H9 (cell line): ENCODE measurements around the gene ATRN. TPM values are rescaled to one million over a fixed set of nuclear protein-coding genes. Genes with fewer than 3 reads are reported as not detected.

Source experiments
- DNase-seq: peaks from one replicate; pipeline ENCODE4 v3.0.0-alpha.2; 2017
- H2AFZ ChIP-seq: one replicate; pipeline ENCODE4 v1.6.1; 2013; ENCODE audit warnings: mild to moderate bottlenecking, low read length, control low read depth, moderate library complexity
- H2AK5ac ChIP-seq: 2 replicates; pipeline ENCODE4 v1.6.1; 2013; ENCODE audit warnings: low read length, control low read depth, mixed read lengths; ENCODE audit not compliant: insufficient read length
- H2BK120ac ChIP-seq: one replicate; pipeline ENCODE4 v1.6.1; 2013; ENCODE audit warnings: low read depth, mild to moderate bottlenecking, low read length, control low read depth, inconsistent platforms; ENCODE audit not compliant: poor library complexity, severe bottlenecking
- H2BK12ac ChIP-seq: 2 replicates; pipeline ENCODE4 v1.6.1; 2013; ENCODE audit warnings: low read length, control low read depth, mixed read lengths, low read depth; ENCODE audit not compliant: insufficient read length
- H2BK15ac ChIP-seq: 2 replicates; pipeline ENCODE4 v1.6.1; 2013; ENCODE audit warnings: low read depth, low read length, control low read depth
- H2BK20ac ChIP-seq: one replicate; pipeline ENCODE4 v1.6.1; 2013; ENCODE audit warnings: low read depth, mild to moderate bottlenecking, low read length, control low read depth, inconsistent platforms; ENCODE audit not compliant: poor library complexity, severe bottlenecking
- H2BK5ac ChIP-seq: 2 replicates; pipeline ENCODE4 v1.6.1; 2013; ENCODE audit warnings: low read length, control low read depth, mixed read lengths; ENCODE audit not compliant: insufficient read length
- H3K14ac ChIP-seq: 2 replicates; pipeline ENCODE4 v1.6.1; 2013; ENCODE audit warnings: low read length, control low read depth; ENCODE audit not compliant: insufficient read depth
- H3K18ac ChIP-seq: 2 replicates; pipeline ENCODE4 v1.6.1; 2013; ENCODE audit warnings: low read depth, mild to moderate bottlenecking, mixed read lengths, low read length, control low read depth; ENCODE audit not compliant: insufficient read length
- H3K23ac ChIP-seq: 2 replicates; pipeline ENCODE4 v1.6.1; 2013; ENCODE audit warnings: low read length, control low read depth, mixed read lengths, low read depth; ENCODE audit not compliant: insufficient read length
- H3K23me2 ChIP-seq: 2 replicates; pipeline ENCODE4 v1.6.1; 2013; ENCODE audit warnings: low read depth, mild to moderate bottlenecking, mixed read lengths, low read length, control low read depth; ENCODE audit not compliant: insufficient read length, poor library complexity, severe bottlenecking
- H3K27ac ChIP-seq: 2 replicates; pipeline ENCODE4 v1.5.1; 2013; ENCODE audit warnings: low read length, control low read depth, mixed read lengths, low read depth; ENCODE audit not compliant: insufficient read length
- H3K27me3 ChIP-seq: 2 replicates; pipeline ENCODE4 v1.6.1; 2013; ENCODE audit warnings: low read length, control low read depth, inconsistent platforms; ENCODE audit not compliant: insufficient read depth
- H3K4ac ChIP-seq: 2 replicates; pipeline ENCODE4 v1.6.1; 2013; ENCODE audit warnings: low read depth, mild to moderate bottlenecking, control low read depth, inconsistent platforms, low read length, moderate library complexity
- H3K4me1 ChIP-seq: 2 replicates; pipeline ENCODE4 v1.6.1; 2013; ENCODE audit warnings: low read length, control low read depth, inconsistent platforms; ENCODE audit not compliant: insufficient read depth
- H3K4me2 ChIP-seq: 2 replicates; pipeline ENCODE4 v1.6.1; 2013; ENCODE audit warnings: low read length, control low read depth, mixed read lengths; ENCODE audit not compliant: insufficient read length, insufficient read depth
- H3K56ac ChIP-seq: 2 replicates; pipeline ENCODE4 v1.6.1; 2013; ENCODE audit warnings: low read depth, mild to moderate bottlenecking, mixed read lengths, low read length, control low read depth; ENCODE audit not compliant: insufficient read length
- H3K79me1 ChIP-seq: 2 replicates; pipeline ENCODE4 v1.6.1; 2013; ENCODE audit warnings: low read depth, mild to moderate bottlenecking, moderate library complexity, low read length, control low read depth, inconsistent platforms; ENCODE audit not compliant: insufficient read depth, poor library complexity, severe bottlenecking
- H3K79me2 ChIP-seq: 2 replicates; pipeline ENCODE4 v1.6.1; 2013; ENCODE audit warnings: low read length, control low read depth, inconsistent platforms; ENCODE audit not compliant: insufficient read depth
- H3K9ac ChIP-seq: 2 replicates; pipeline ENCODE4 v1.6.1; 2013; ENCODE audit warnings: low read length, control low read depth, mixed read lengths; ENCODE audit not compliant: insufficient read length; ENCODE audit errors: extremely low read depth
- H3K9me3 ChIP-seq: one replicate; pipeline ENCODE4 v1.6.1; 2013; ENCODE audit warnings: low read depth, low read length, inconsistent platforms; ENCODE audit not compliant: control insufficient read depth
- H3T11ph ChIP-seq: one replicate; pipeline ENCODE4 v1.6.1; 2013; ENCODE audit warnings: mild to moderate bottlenecking, low read length, control low read depth, inconsistent platforms
- H4K20me1 ChIP-seq: one replicate; pipeline ENCODE4 v1.6.1; 2013; ENCODE audit not compliant: control insufficient read depth, insufficient read length, insufficient read depth
- H4K5ac ChIP-seq: 2 replicates; pipeline ENCODE4 v1.6.1; 2013; ENCODE audit warnings: low read depth, mild to moderate bottlenecking, mixed read lengths, low read length, control low read depth; ENCODE audit not compliant: insufficient read length
- H4K8ac ChIP-seq: replicated peaks from 2 replicates; pipeline ENCODE4 v1.6.1; 2013; ENCODE audit warnings: low read length, control low read depth, mixed read lengths, low read depth; ENCODE audit not compliant: insufficient read length
- H4K91ac ChIP-seq: 2 replicates; pipeline ENCODE4 v1.6.1; 2013; ENCODE audit warnings: low read depth, mild to moderate bottlenecking, moderate library complexity, mixed read lengths, low read length, control low read depth; ENCODE audit not compliant: insufficient read length
- H3K27ac Mint-ChIP-seq, 3 experiments: 2 replicates in 2 of 3; 3 replicates in 1 of 3; pipeline ENCODE4 v1.8.0; 2020 to 2021; ENCODE audit warnings: mixed read lengths in 3 of 3, mild to moderate bottlenecking in 1 of 3, moderate library complexity in 1 of 3
- H3K27me3 Mint-ChIP-seq: 2 replicates; pipeline ENCODE4 v1.8.0; 2021; ENCODE audit warnings: low read depth, mild to moderate bottlenecking, moderate library complexity, mixed read lengths
- H3K36me3 Mint-ChIP-seq, 3 experiments: 2 replicates in 2 of 3; 3 replicates in 1 of 3; pipeline ENCODE4 v1.8.0; 2020 to 2021; ENCODE audit warnings: low read depth in 3 of 3, mixed read lengths in 3 of 3; ENCODE audit not compliant: insufficient read depth in 1 of 3
- H3K4me1 Mint-ChIP-seq, 2 experiments: 2 replicates each; pipeline ENCODE4 v1.8.0; 2020; ENCODE audit warnings: mixed read lengths in 2 of 2
- H3K4me3 Mint-ChIP-seq, 2 experiments: 2 replicates in 1 of 2; 3 replicates in 1 of 2; pipeline ENCODE4 v1.8.0; 2020 to 2021; ENCODE audit warnings: mild to moderate bottlenecking in 2 of 2, mixed read lengths in 2 of 2, moderate library complexity in 1 of 2
- H3K9me3 Mint-ChIP-seq, 2 experiments: 2 replicates in 1 of 2; 3 replicates in 1 of 2; pipeline ENCODE4 v1.8.0; 2020; ENCODE audit warnings: mild to moderate bottlenecking in 2 of 2, mixed read lengths in 2 of 2, moderate library complexity in 1 of 2
- WGBS: extraction: QIAGEN DNeasy Blood & Tissue Kit; methylation state at CpG from one replicate; pipeline ENCODE4 v1.1.7; 2013; ENCODE audit warnings: missing lambda C conversion rate, low lambda C conversion rate, mixed read lengths; ENCODE audit not compliant: insufficient read length; ENCODE audit errors: extremely low coverage; 5-methylcytosine and 5-hydroxymethylcytosine counted together
- total RNA-seq: library from RNA; stranded (reverse); gene quantifications from 2 replicates; pipeline ENCODE4 v1.2.1, GENCODE V29; 2021
- TF ChIP-seq, protein P1 (sequence below): fragments of 200-600 bp; sonication (generic); conservative IDR thresholded peaks from 3 replicates; pipeline ENCODE4 v1.8.0; 2021; ENCODE audit warnings: antibody characterized with exemption, mild to moderate bottlenecking

ATRN gene
- total RNA-seq, 1 experiment from 2014 or later, result 23.1 TPM

DNA sequence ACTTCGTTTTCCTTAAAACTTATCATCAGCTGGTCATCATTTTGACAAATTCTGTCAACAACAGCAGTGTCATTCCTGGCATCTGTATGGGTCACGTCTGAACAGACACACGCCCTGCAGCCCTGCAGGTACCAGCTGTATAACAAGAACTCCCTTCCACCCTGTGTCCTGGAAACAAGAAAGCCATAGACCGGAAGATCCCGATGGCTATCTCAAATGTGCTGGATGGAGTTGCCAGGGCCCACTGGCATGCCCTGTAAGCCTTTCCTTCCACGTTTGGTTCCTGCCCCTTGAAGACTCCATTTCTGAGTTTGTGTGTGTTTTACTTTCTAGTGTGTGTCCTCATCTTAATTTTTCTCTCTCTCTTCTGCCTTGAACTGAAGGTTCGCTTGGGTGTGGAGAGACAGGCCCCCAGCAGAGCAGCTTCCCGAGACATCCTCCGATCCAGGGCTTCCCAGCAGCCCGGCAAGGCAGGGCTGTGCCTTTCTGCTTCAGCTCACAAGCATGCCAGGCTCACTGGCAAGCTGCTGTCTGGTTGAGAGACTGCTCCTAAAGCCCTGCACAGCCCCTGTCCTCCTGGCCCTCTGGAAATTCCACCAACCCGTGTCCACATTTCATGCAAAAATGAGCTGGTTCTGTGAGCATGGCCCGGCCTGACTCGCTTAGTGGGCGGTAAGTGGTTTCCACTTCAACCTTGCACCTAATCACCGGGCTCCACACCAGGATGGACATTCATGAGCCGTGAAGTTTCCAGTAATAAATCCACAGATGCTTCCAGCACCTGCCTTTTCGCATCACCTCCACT is 183.7 kb downstream of the ATRN start:
- Histone ChIP-seq H3K4me1 (no peaks in the 10 kb centered on the region), H2BK120ac (no peak overlapping the region)

More for the DNA sequence above, 183.7 kb downstream of the ATRN start:
- Histone ChIP-seq H4K91ac (no peak overlapping the region), H3K4ac (no peak overlapping the region), H3K27ac (no peak overlapping the region), H2BK5ac (no peak overlapping the region), H3K79me2 (no peaks in the 10 kb centered on the region), H2BK20ac (no peak overlapping the region), H3K4me2 (no peak overlapping the region), H4K20me1 (no peaks in the 10 kb centered on the region), H3K9ac (no peak overlapping the region), H2AFZ (no peak overlapping the region), H3K27me3 (no peaks in the 10 kb centered on the region), H4K8ac (no peak overlapping the region), H3K79me1 (no peaks in the 10 kb centered on the region), H3K56ac (no peak overlapping the region), H3K14ac (no peak overlapping the region; the same call in 1 of the 2 replicates), H3K9me3 (no peaks in the 10 kb centered on the region), H3T11ph (no peak overlapping the region), H3K23ac (no peak overlapping the region), H3K18ac (no peak overlapping the region), H2AK5ac (no peak overlapping the region), H4K5ac (no peak overlapping the region), H2BK12ac (no peak overlapping the region), H2BK15ac (no peak overlapping the region), H3K23me2 (no peaks in the 10 kb centered on the region)
- H3K9me3 Mint-ChIP-seq, result no peaks in the 10 kb centered on the region
- no CpG with 5 or more reads among the region's 17 CpGs for WGBS
- no peak for DNase-seq
- H3K36me3 Mint-ChIP-seq, result no peaks in the 10 kb centered on the region; a peak in 1 of 7 replicates
- peak overlapping the region in 1 of 3 experiments; percentile 41; a peak in 2 of 7 replicates for H3K27ac Mint-ChIP-seq
- H3K27me3 Mint-ChIP-seq, result peaks cover 13% of the 10 kb centered on the region
- peaks cover 13 to 18% of the 10 kb centered on the region in 2 experiments for H3K4me1 Mint-ChIP-seq
- H3K4me3 Mint-ChIP-seq, result no peak overlapping the region
- TF ChIP-seq, protein P1, sequence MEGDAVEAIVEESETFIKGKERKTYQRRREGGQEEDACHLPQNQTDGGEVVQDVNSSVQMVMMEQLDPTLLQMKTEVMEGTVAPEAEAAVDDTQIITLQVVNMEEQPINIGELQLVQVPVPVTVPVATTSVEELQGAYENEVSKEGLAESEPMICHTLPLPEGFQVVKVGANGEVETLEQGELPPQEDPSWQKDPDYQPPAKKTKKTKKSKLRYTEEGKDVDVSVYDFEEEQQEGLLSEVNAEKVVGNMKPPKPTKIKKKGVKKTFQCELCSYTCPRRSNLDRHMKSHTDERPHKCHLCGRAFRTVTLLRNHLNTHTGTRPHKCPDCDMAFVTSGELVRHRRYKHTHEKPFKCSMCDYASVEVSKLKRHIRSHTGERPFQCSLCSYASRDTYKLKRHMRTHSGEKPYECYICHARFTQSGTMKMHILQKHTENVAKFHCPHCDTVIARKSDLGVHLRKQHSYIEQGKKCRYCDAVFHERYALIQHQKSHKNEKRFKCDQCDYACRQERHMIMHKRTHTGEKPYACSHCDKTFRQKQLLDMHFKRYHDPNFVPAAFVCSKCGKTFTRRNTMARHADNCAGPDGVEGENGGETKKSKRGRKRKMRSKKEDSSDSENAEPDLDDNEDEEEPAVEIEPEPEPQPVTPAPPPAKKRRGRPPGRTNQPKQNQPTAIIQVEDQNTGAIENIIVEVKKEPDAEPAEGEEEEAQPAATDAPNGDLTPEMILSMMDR, result no peak
